Activated CD8-positive, alpha-beta memory T cell treated with anti-CD3 and anti-CD28 coated beads for 24 hours (primary cell): ENCODE results near the gene EEF1AKMT3.

Experiments
- DNase-seq: peaks from one replicate; pipeline ENCODE4 v3.0.0-alpha.2; 2020

Gene EEF1AKMT3

GRCh38 chr12:57772429-57773322 is at the start of gene EEF1AKMT3:
TSS of gene EEF1AKMT3 (plus strand) at chr12:57772614. CDS start at chr12:57772725, 111 bp downstream.
- no peak for DNase-seq

- peak; percentile 33 for DNase-seq
Measured at GRCh38 chr12:57722716-57723629, 49.4 kb upstream of the EEF1AKMT3 start.

GRCh38 chr12:57723630-57723962 is 48.8 kb upstream of the EEF1AKMT3 start:
- no peak for DNase-seq

- DNase-seq = peak; percentile 53
Measured at GRCh38 chr12:57724003-57724935, 48.1 kb upstream of the EEF1AKMT3 start.

GRCh38 chr12:57724936-57725740 is 47.3 kb upstream of the EEF1AKMT3 start:
- DNase-seq = peak; percentile 45

GRCh38 chr12:57725851-57726150 is 46.6 kb upstream of the EEF1AKMT3 start:
- peak; percentile 47 for DNase-seq

GRCh38 chr12:57726151-57726883 is 46.1 kb upstream of the EEF1AKMT3 start:
- peak; percentile 59 for DNase-seq

- peak; percentile 51 for DNase-seq
Measured at GRCh38 chr12:57726884-57727757, 45.3 kb upstream of the EEF1AKMT3 start.

GRCh38 chr12:57727758-57728395 is 44.5 kb upstream of the EEF1AKMT3 start:
- peak; percentile 35 for DNase-seq

- no peak for DNase-seq
Measured at GRCh38 chr12:57729321-57729844, 43.0 kb upstream of the EEF1AKMT3 start.

GRCh38 chr12:57730336-57731067 is 41.9 kb upstream of the EEF1AKMT3 start:
- no peak for DNase-seq

GRCh38 chr12:57731411-57732080 is 40.9 kb upstream of the EEF1AKMT3 start:
- DNase-seq = no peak

GRCh38 chr12:57732270-57732669 is 40.1 kb upstream of the EEF1AKMT3 start:
- no peak for DNase-seq

- no peak for DNase-seq
Measured at GRCh38 chr12:57732726-57733593, 39.5 kb upstream of the EEF1AKMT3 start.

- no peak for DNase-seq
Measured at GRCh38 chr12:57733928-57734327, 38.5 kb upstream of the EEF1AKMT3 start.

GRCh38 chr12:57734591-57734990 is 37.8 kb upstream of the EEF1AKMT3 start:
- no peak for DNase-seq
